OCI-LY7 (cell line): ENCODE data around the gene LRP2. TPM values are rescaled to one million over a fixed set of nuclear protein-coding genes. Genes with fewer than 3 reads are reported as not detected.

Source experiments
- BruUV-seq: library from RNA; stranded (reverse); fragments of 400-500 nt; replicated peaks from 2 replicates; lab custom pipeline; 2021; lab: Mats Ljungman, UMichigan
- CTCF ChIA-PET: fragments of 300-600 bp; sonication (Branson Sonifier 250); formaldehyde crosslinking; loops from one replicate; lab custom pipeline; 2022; ENCODE audit warnings: antibody characterized with exemption; ENCODE audit not compliant: unreplicated experiment; lab: Charles Lee
- POLR2A ChIA-PET: fragments of 300-600 bp; sonication (Branson Sonifier 250); formaldehyde crosslinking; loops from one replicate; lab custom pipeline; 2022; ENCODE audit warnings: antibody characterized with exemption; lab: Charles Lee
- DNase-seq: peaks from one replicate; pipeline ENCODE4 v3.0.0-alpha.2; 2015; ENCODE audit warnings: low spot score
- H2AFZ ChIP-seq: fragments of 200-600 bp; sonication (generic), shearing (Covaris generic); 2 replicates; pipeline ENCODE4 v1.6.1; 2014; ENCODE audit warnings: mild to moderate bottlenecking, antibody characterized with exemption, low read length, moderate library complexity
- H3K27ac ChIP-seq: fragments of 200-600 bp; sonication (generic); 2 replicates; pipeline ENCODE4 v1.5.1; 2014; ENCODE audit warnings: mixed run types, low read depth, mild to moderate bottlenecking, moderate library complexity, low read length, inconsistent platforms; ENCODE audit not compliant: poor library complexity, severe bottlenecking
- H3K36me3 ChIP-seq: fragments of 200-600 bp; sonication (generic); 2 replicates; pipeline ENCODE4 v1.6.1; 2014; ENCODE audit warnings: mild to moderate bottlenecking, antibody characterized with exemption, low read length, moderate library complexity, mixed read lengths; ENCODE audit not compliant: insufficient read depth
- H3K4me1 ChIP-seq: fragments of 200-600 bp; sonication (generic); 2 replicates; pipeline ENCODE4 v1.5.1; 2014; ENCODE audit warnings: mild to moderate bottlenecking, low read length; ENCODE audit not compliant: insufficient read depth, poor library complexity, severe bottlenecking
- H3K4me2 ChIP-seq: fragments of 200-600 bp; sonication (generic); 2 replicates; pipeline ENCODE4 v1.6.1; 2014; ENCODE audit warnings: mild to moderate bottlenecking, low read length
- H3K4me3 ChIP-seq: fragments of 200-600 bp; sonication (generic); 2 replicates; pipeline ENCODE4 v1.5.1; 2014; ENCODE audit warnings: mild to moderate bottlenecking, low read depth, low read length; ENCODE audit not compliant: poor library complexity, severe bottlenecking
- H3K79me2 ChIP-seq: fragments of 200-600 bp; sonication (generic); 2 replicates; pipeline ENCODE4 v1.6.1; 2016; ENCODE audit warnings: low read depth, mild to moderate bottlenecking, low read length, moderate library complexity, mixed read lengths; ENCODE audit not compliant: insufficient read depth
- H3K9me2 ChIP-seq: fragments of 200-600 bp; sonication (generic); 2 replicates; pipeline ENCODE4 v1.6.1; 2016; ENCODE audit warnings: mild to moderate bottlenecking, low read length, mixed read lengths; ENCODE audit not compliant: insufficient read depth
- H3K9me3 ChIP-seq: fragments of 200-600 bp; sonication (generic); 2 replicates; pipeline ENCODE4 v1.6.1; 2014; ENCODE audit warnings: mild to moderate bottlenecking, mixed run types, low read length, mixed read lengths
- H4K20me1 ChIP-seq: fragments of 200-600 bp; sonication (generic); 2 replicates; pipeline ENCODE4 v1.6.1; 2014; ENCODE audit warnings: mild to moderate bottlenecking, antibody characterized with exemption, low read length, moderate library complexity, mixed read lengths; ENCODE audit not compliant: insufficient read depth
- EZH2phosphoT487 ChIP-seq: fragments of 200-600 bp; sonication (generic); IDR thresholded peaks from 2 replicates; pipeline ENCODE4 v1.6.1; 2018; ENCODE audit warnings: low read depth, borderline replicate concordance, mild to moderate bottlenecking, mixed run types, antibody characterized with exemption, low read length, moderate library complexity, mixed read lengths
- intact Hi-C: fragments of 100-400 bp; cut with micrococcal nuclease; formaldehyde crosslinking; loops from one replicate; pipeline ENCODE4 v1.10.0; 2022; ENCODE audit not compliant: unreplicated experiment
- total RNA-seq, 2 experiments: library from RNA; depleted of rRNA in 1 of 2; stranded (reverse); fragments of >200 nt in 1 of 2; shearing (Covaris generic) in 1 of 2; gene quantifications; 2 replicates each; pipeline ENCODE4 v1.2.3, GENCODE V29; 2014 to 2022
- TF ChIP-seq, protein P1 (sequence below): fragments of 200-600 bp; sonication (generic); conservative IDR thresholded peaks from 2 replicates; pipeline ENCODE4 v1.5.1; 2014; ENCODE audit warnings: mild to moderate bottlenecking, antibody characterized with exemption, low read length, moderate library complexity, mixed read lengths

LRP2 gene
- total RNA-seq, 2 experiments from 2014 or later: 0.89 TPM; not detected in 1

- Histone ChIP-seq H3K79me2 (no peaks in the 10 kb centered on the region), H3K27ac (no peak overlapping the region), H3K9me2 (no peaks in the 10 kb centered on the region), H4K20me1 (no peaks in the 10 kb centered on the region), H3K4me3 (no peak overlapping the region), H2AFZ (no peak overlapping the region), H3K9me3 (no peaks in the 10 kb centered on the region), H3K36me3 (no peaks in the 10 kb centered on the region), H3K4me2 (no peak overlapping the region), H3K4me1 (no peaks in the 10 kb centered on the region)
- ChIA-PET CTCF (no interaction called here), POLR2A (no interaction called here)
- intact Hi-C loops: no loop called here
- TF ChIP-seq EZH2phosphoT487: no peak
- TF ChIP-seq, protein P1, sequence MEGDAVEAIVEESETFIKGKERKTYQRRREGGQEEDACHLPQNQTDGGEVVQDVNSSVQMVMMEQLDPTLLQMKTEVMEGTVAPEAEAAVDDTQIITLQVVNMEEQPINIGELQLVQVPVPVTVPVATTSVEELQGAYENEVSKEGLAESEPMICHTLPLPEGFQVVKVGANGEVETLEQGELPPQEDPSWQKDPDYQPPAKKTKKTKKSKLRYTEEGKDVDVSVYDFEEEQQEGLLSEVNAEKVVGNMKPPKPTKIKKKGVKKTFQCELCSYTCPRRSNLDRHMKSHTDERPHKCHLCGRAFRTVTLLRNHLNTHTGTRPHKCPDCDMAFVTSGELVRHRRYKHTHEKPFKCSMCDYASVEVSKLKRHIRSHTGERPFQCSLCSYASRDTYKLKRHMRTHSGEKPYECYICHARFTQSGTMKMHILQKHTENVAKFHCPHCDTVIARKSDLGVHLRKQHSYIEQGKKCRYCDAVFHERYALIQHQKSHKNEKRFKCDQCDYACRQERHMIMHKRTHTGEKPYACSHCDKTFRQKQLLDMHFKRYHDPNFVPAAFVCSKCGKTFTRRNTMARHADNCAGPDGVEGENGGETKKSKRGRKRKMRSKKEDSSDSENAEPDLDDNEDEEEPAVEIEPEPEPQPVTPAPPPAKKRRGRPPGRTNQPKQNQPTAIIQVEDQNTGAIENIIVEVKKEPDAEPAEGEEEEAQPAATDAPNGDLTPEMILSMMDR: no peak
- BruUV-seq: no TSS peak
- DNase-seq: no peak
Measured at GRCh38 chr2:169298007-169298406, 64.3 kb downstream of the LRP2 start.

GRCh38 chr2:169294001-169294675 lies 68.2 kb downstream of the LRP2 start:
- Histone ChIP-seq H3K79me2 (no peaks in the 10 kb centered on the region), H3K4me3 (no peak overlapping the region), H3K9me3 (no peaks in the 10 kb centered on the region), H2AFZ (no peak overlapping the region), H3K9me2 (no peaks in the 10 kb centered on the region), H4K20me1 (no peaks in the 10 kb centered on the region), H3K4me2 (no peak overlapping the region), H3K36me3 (no peaks in the 10 kb centered on the region), H3K4me1 (no peaks in the 10 kb centered on the region), H3K27ac (no peak overlapping the region)
- TF ChIP-seq EZH2phosphoT487: no peak
- TF ChIP-seq, protein P1: no peak
- ChIA-PET POLR2A (no interaction called here), CTCF (no interaction called here)
- BruUV-seq: no TSS peak
- intact Hi-C loops: no loop called here
- no peak for DNase-seq

- TF ChIP-seq, protein P1: no peak
- no peak for TF ChIP-seq EZH2phosphoT487
- intact Hi-C loops: no loop called here
- Histone ChIP-seq H3K36me3 (no peaks in the 10 kb centered on the region), H3K27ac (no peak overlapping the region), H3K79me2 (no peaks in the 10 kb centered on the region), H3K9me3 (no peaks in the 10 kb centered on the region), H3K4me3 (no peak overlapping the region), H3K4me2 (no peak overlapping the region), H3K9me2 (no peaks in the 10 kb centered on the region), H3K4me1 (no peaks in the 10 kb centered on the region), H2AFZ (no peak overlapping the region), H4K20me1 (no peaks in the 10 kb centered on the region)
- ChIA-PET POLR2A (interaction anchor here (0.6 kb wide), 1 partner anchor 33 kb away, joined by 8 read pairs; no protein-coding TSS in a partner anchor), CTCF (no interaction called here)
- DNase-seq: no peak
- no TSS peak for BruUV-seq
Measured at GRCh38 chr2:169291517-169291916, 70.8 kb downstream of the LRP2 start.
